ENCODE results near the gene PCDH19. TPM values are rescaled to one million over a fixed set of nuclear protein-coding genes. Genes with fewer than 3 reads are reported as not detected.

PCDH19 gene
- total and polyA plus RNA-seq, 2 of the 13 experiments (the other 11 are each of a cell fraction or from before 2014, with no cell fraction given) = 0.02 to 0.09 TPM

DNA sequence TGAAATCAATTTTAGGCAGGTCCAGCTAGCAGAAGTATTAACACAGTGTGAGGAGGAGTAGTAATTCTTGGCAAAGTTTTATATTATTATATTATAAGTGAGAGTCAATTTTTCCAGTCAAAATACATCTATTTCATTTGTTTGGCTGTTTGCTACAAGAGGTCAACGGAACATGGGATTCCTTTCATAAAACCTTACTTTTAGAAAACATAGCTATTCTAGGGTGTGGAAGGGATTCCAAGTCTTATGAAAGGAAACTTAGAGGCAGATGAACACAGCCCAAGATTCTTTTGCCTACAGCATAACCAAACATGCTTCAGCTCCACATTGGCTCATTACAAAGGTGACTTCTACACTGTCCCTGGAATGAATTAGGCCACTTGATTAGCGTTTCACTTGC lies 29.9 kb upstream of the PCDH19 start:
- FAIRE-seq (no peak), ATAC-seq (no peak)

DNA sequence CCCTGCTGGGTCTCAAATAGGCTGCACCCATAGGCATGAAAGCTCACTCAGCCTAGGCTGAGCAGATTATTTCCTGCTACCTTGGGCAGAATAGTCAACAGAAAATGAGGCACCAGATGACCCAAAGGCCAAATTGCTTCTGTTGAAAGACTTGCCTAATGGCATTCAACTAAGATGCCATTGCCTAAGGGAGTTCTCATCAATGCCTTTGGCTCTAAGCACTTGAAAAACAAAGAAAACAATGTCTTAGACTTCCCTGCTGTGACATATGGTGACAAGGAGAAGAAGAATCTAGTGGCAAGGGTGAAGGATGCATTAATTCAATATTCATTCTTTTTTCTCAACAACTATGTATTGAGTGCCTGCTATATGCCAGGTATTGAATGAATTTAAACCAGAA lies 25.7 kb upstream of the PCDH19 start:
- ChIA-PET CTCF (ENCODE audit: low intra/inter-chr PET ratio, low total read pairs) (no interaction called here), POLR2A (no interaction called here)
- intact Hi-C loops (cut with micrococcal nuclease; ENCODE audit: unreplicated experiment) = no loop called here
- H3K27ac ChIP-seq (ENCODE audit: extremely low read length, insufficient read depth, low read length) = no peak overlapping the region
- H3K79me2 ChIP-seq (ENCODE audit: insufficient read depth, low read length) = no peaks in the 10 kb centered on the region
- H3K36me3 ChIP-seq (replicated peaks in 1 of 2; ENCODE audit: control insufficient read depth in 1 of 2, insufficient read depth in 2 of 2, low read length in 2 of 2) = no peaks in the 10 kb centered on the region
- H3K27me3 ChIP-seq (ENCODE audit: control insufficient read depth in 1 of 2, insufficient read depth in 2 of 2, low read length in 2 of 2) = no peaks in the 10 kb centered on the region
- H4K20me1 ChIP-seq (ENCODE audit: insufficient read depth, low read length) = no peaks in the 10 kb centered on the region
- H3K4me3 ChIP-seq (replicated peaks in 1 of 3; ENCODE audit: insufficient read depth in 1 of 3, low read depth in 2 of 3, low read length in 3 of 3) = no peak overlapping the region
- in situ Hi-C loops (cut with HindIII; ENCODE audit: extremely low pct_ligation_motif_present, low pct_unique_long_range_greater_than_20kb) = no loop called here
- DNase-seq (ENCODE audit: low spot score) (no peak), FAIRE-seq (no peak), ATAC-seq (no peak)
- H3K9ac ChIP-seq (ENCODE audit: insufficient read depth, low read depth, low read length) = no peak overlapping the region
- H2AFZ ChIP-seq (ENCODE audit: low read length) = no peak overlapping the region
- H3K9me3 ChIP-seq (ENCODE audit: low read length) = no peaks in the 10 kb centered on the region
- no TSS peak for BruUV-seq (replicated peaks)
- no peaks in the 10 kb centered on the region for H3K4me1 ChIP-seq (ENCODE audit: insufficient read depth, low read length)
- H3K4me2 ChIP-seq (ENCODE audit: low read depth, low read length) = no peak overlapping the region
- TF ChIP-seq ZFP36L1 (CRISPR knock-in tag; IDR thresholded peaks at IDR 0.05) (no peak), PCBP2 (optimal IDR thresholded peaks at IDR 0.05; ENCODE audit: low read depth, low read length, poor library complexity, severe bottlenecking) (no peak), GABPA (IDR thresholded peaks at IDR 0.05; ENCODE audit: low read depth, low read length) (no peak), GABPA (CRISPR knock-in tag; IDR thresholded peaks at IDR 0.05; ENCODE audit: low read depth) (no peak), BORCS8-MEF2B (CRISPR knock-in tag; IDR thresholded peaks at IDR 0.05) (no peak), SUZ12 (IDR thresholded peaks at IDR 0.05; ENCODE audit: low read depth, low read length) (no peak), HMGA1 (CRISPR knock-in tag; conservative IDR thresholded peaks at IDR 0.05) (no peak), YEATS4 (CRISPR knock-in tag; IDR thresholded peaks at IDR 0.05; ENCODE audit: borderline replicate concordance) (no peak), HCFC1 (IDR thresholded peaks at IDR 0.05; ENCODE audit: low read depth, low read length) (no peak), ZBTB1 (CRISPR knock-in tag; IDR thresholded peaks at IDR 0.05; ENCODE audit: borderline replicate concordance) (no peak), ZBTB42 (CRISPR knock-in tag; IDR thresholded peaks at IDR 0.05) (no peak), ZNF644 (CRISPR knock-in tag; IDR thresholded peaks at IDR 0.05; ENCODE audit: low read depth) (no peak)
- TF ChIP-seq, protein P1, sequence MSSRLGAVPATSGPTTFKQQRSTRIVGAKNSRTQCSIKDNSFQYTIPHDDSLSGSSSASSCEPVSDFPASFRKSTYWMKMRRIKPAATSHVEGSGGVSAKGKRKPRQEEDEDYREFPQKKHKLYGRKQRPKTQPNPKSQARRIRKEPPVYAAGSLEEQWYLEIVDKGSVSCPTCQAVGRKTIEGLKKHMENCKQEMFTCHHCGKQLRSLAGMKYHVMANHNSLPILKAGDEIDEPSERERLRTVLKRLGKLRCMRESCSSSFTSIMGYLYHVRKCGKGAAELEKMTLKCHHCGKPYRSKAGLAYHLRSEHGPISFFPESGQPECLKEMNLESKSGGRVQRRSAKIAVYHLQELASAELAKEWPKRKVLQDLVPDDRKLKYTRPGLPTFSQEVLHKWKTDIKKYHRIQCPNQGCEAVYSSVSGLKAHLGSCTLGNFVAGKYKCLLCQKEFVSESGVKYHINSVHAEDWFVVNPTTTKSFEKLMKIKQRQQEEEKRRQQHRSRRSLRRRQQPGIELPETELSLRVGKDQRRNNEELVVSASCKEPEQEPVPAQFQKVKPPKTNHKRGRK (CRISPR knock-in tag; IDR thresholded peaks at IDR 0.05) = no peak
- TF ChIP-seq, protein P2, sequence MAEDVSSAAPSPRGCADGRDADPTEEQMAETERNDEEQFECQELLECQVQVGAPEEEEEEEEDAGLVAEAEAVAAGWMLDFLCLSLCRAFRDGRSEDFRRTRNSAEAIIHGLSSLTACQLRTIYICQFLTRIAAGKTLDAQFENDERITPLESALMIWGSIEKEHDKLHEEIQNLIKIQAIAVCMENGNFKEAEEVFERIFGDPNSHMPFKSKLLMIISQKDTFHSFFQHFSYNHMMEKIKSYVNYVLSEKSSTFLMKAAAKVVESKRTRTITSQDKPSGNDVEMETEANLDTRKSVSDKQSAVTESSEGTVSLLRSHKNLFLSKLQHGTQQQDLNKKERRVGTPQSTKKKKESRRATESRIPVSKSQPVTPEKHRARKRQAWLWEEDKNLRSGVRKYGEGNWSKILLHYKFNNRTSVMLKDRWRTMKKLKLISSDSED (CRISPR knock-in tag; IDR thresholded peaks at IDR 0.05) = no peak
- TF ChIP-seq, protein P3, sequence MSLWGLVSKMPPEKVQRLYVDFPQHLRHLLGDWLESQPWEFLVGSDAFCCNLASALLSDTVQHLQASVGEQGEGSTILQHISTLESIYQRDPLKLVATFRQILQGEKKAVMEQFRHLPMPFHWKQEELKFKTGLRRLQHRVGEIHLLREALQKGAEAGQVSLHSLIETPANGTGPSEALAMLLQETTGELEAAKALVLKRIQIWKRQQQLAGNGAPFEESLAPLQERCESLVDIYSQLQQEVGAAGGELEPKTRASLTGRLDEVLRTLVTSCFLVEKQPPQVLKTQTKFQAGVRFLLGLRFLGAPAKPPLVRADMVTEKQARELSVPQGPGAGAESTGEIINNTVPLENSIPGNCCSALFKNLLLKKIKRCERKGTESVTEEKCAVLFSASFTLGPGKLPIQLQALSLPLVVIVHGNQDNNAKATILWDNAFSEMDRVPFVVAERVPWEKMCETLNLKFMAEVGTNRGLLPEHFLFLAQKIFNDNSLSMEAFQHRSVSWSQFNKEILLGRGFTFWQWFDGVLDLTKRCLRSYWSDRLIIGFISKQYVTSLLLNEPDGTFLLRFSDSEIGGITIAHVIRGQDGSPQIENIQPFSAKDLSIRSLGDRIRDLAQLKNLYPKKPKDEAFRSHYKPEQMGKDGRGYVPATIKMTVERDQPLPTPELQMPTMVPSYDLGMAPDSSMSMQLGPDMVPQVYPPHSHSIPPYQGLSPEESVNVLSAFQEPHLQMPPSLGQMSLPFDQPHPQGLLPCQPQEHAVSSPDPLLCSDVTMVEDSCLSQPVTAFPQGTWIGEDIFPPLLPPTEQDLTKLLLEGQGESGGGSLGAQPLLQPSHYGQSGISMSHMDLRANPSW (CRISPR knock-in tag; IDR thresholded peaks at IDR 0.05; ENCODE audit: borderline replicate concordance) = no peak

More for the DNA sequence above, 29.9 kb upstream of the PCDH19 start:
- TF ChIP-seq ZNF558 (CRISPR knock-in tag; IDR thresholded peaks at IDR 0.05; ENCODE audit: borderline replicate concordance) (no peak), MYC (CRISPR knock-in tag; IDR thresholded peaks at IDR 0.05; ENCODE audit: borderline replicate concordance) (no peak), ELF3 (CRISPR knock-in tag; IDR thresholded peaks at IDR 0.05) (no peak)
- H4K20me1 ChIP-seq (ENCODE audit: insufficient read depth, low read length) = no peaks in the 10 kb centered on the region
- H2AFZ ChIP-seq (ENCODE audit: low read length) = no peak overlapping the region
- H3K27ac ChIP-seq (ENCODE audit: extremely low read length, insufficient read depth, low read length) = no peak overlapping the region
- BruUV-seq (replicated peaks) = no TSS peak
- H3K9me3 ChIP-seq (ENCODE audit: low read length) = no peaks in the 10 kb centered on the region
- H3K79me2 ChIP-seq (ENCODE audit: insufficient read depth, low read length) = no peaks in the 10 kb centered on the region
- WGBS (ENCODE audit: low lambda C conversion rate) = 37% methylated on average over 2 of the region's 2 CpGs
- ChIA-PET POLR2A (no interaction called here), CTCF (ENCODE audit: low intra/inter-chr PET ratio, low total read pairs) (no interaction called here)
- H3K9ac ChIP-seq (ENCODE audit: insufficient read depth, low read depth, low read length) = no peak overlapping the region
- no peaks in the 10 kb centered on the region for H3K27me3 ChIP-seq (ENCODE audit: control insufficient read depth in 1 of 2, insufficient read depth in 2 of 2, low read length in 2 of 2)
- H3K4me2 ChIP-seq (ENCODE audit: low read depth, low read length) = no peak overlapping the region
- in situ Hi-C loops (cut with HindIII; ENCODE audit: extremely low pct_ligation_motif_present, low pct_unique_long_range_greater_than_20kb) = no loop called here
- no peaks in the 10 kb centered on the region for H3K4me1 ChIP-seq (ENCODE audit: insufficient read depth, low read length)
- H3K4me3 ChIP-seq (replicated peaks in 1 of 3; ENCODE audit: insufficient read depth in 1 of 3, low read depth in 2 of 3, low read length in 3 of 3) = no peak overlapping the region
- no peaks in the 10 kb centered on the region for H3K36me3 ChIP-seq (replicated peaks in 1 of 2; ENCODE audit: control insufficient read depth in 1 of 2, insufficient read depth in 2 of 2, low read length in 2 of 2)
- no peak for DNase-seq (ENCODE audit: low spot score)
- intact Hi-C loops (cut with micrococcal nuclease; ENCODE audit: unreplicated experiment) = no loop called here
